HepG2 (cell line): ENCODE data around the gene NELL1. TPM values are rescaled to one million over a fixed set of nuclear protein-coding genes. Genes with fewer than 3 reads are reported as not detected.

Experiments used
- ATAC-seq: fragments of 200-7000 bp; cut with Tn5 transposase; 3 replicates; pipeline ENCODE4 v1.9.1; 2020; ENCODE audit warnings: mild to moderate bottlenecking, moderate library complexity
- BruUV-seq: library from RNA; stranded (reverse); fragments of 400-500 nt; replicated peaks from 2 replicates; lab custom pipeline; 2021; lab: Mats Ljungman, UMichigan
- CTCF ChIA-PET: fragments of 300-600 bp; formaldehyde crosslinking; extraction: SDS; loops from one replicate; lab custom pipeline; 2021; ENCODE audit warnings: low total read pairs, inconsistent platforms, low intra/inter-chr PET ratio; lab: Yijun Ruan, JAX
- POLR2A ChIA-PET: fragments of 350-600 bp; sonication (Branson Sonifier 250); formaldehyde crosslinking; loops from one replicate; lab custom pipeline; 2020; ENCODE audit warnings: antibody characterized with exemption, inconsistent platforms; lab: Yijun Ruan, JAX
- DNase-seq: peaks from one replicate; pipeline ENCODE4 v3.0.0-alpha.2; 2015; ENCODE audit warnings: low spot score
- FAIRE-seq: peaks from 3 replicates; lab custom pipeline; 2011; peaks lifted over from hg19 to GRCh38; lab: Jason Lieb, UNC
- H2AFZ ChIP-seq: one replicate; pipeline ENCODE4 v1.6.1; 2011; ENCODE audit warnings: low read length, inconsistent platforms
- H3K27ac ChIP-seq: fragments of 300-600 bp; 3 replicates; pipeline ENCODE4 v1.8.0; 2011; ENCODE audit warnings: mixed run types, mild to moderate bottlenecking, mixed read lengths, low read length, inconsistent platforms; ENCODE audit not compliant: insufficient read depth; ENCODE audit errors: extremely low read length
- H3K27me3 ChIP-seq, 2 experiments: fragments of 200-600 bp in 1 of 2; 2 replicates in 1 of 2; 3 replicates in 1 of 2; pipeline versions ENCODE4 v1.6.0 to v1.8.0; 2011; ENCODE audit warnings: low read length in 2 of 2, mild to moderate bottlenecking in 2 of 2, moderate library complexity in 2 of 2, inconsistent platforms in 1 of 2; ENCODE audit not compliant: insufficient read depth in 2 of 2, control insufficient read depth in 1 of 2
- H3K36me3 ChIP-seq, 2 experiments: fragments of 200-600 bp in 1 of 2; replicated peaks in 1 of 2; 2 replicates in 1 of 2; 3 replicates in 1 of 2; pipeline versions ENCODE4 v1.5.1 to v1.8.0; 2011; ENCODE audit warnings: low read length in 2 of 2, inconsistent platforms in 1 of 2; ENCODE audit not compliant: insufficient read depth in 2 of 2, control insufficient read depth in 1 of 2
- H3K4me1 ChIP-seq: 2 replicates; pipeline ENCODE4 v1.5.1; 2012; ENCODE audit warnings: low read length, inconsistent platforms; ENCODE audit not compliant: insufficient read depth
- H3K4me2 ChIP-seq: 2 replicates; pipeline ENCODE4 v1.6.0; 2011; ENCODE audit warnings: low read depth, low read length, inconsistent platforms
- H3K4me3 ChIP-seq, 3 experiments: fragments of 200-600 bp in 1 of 3; sonication (generic), shearing (Covaris generic) in 1 of 3; replicated peaks in 1 of 3; 2 replicates each; pipeline ENCODE4 v1.5.1; 2011 to 2016; ENCODE audit warnings: low read length in 3 of 3, inconsistent platforms in 2 of 3, low read depth in 2 of 3, mild to moderate bottlenecking in 2 of 3, control low read depth in 1 of 3, mixed read lengths in 1 of 3; ENCODE audit not compliant: insufficient read depth in 1 of 3
- H3K79me2 ChIP-seq: one replicate; pipeline ENCODE4 v1.6.1; 2011; ENCODE audit warnings: low read length, inconsistent platforms; ENCODE audit not compliant: insufficient read depth
- H3K9ac ChIP-seq: 2 replicates; pipeline ENCODE4 v1.6.0; 2011; ENCODE audit warnings: mild to moderate bottlenecking, low read depth, low read length, inconsistent platforms; ENCODE audit not compliant: insufficient read depth
- H3K9me3 ChIP-seq: 2 replicates; pipeline ENCODE4 v1.5.1; 2012; ENCODE audit warnings: mild to moderate bottlenecking, low read length
- H4K20me1 ChIP-seq: 2 replicates; pipeline ENCODE4 v1.6.0; 2011; ENCODE audit warnings: inconsistent platforms, mild to moderate bottlenecking, low read length, moderate library complexity; ENCODE audit not compliant: insufficient read depth
- E2F5 ChIP-seq: sonication (generic); formaldehyde crosslinking; conservative IDR thresholded peaks from 2 replicates; pipeline ENCODE4 v1.4.0; 2020; ENCODE audit warnings: missing genetic modification reagents
- HNF1B ChIP-seq: sonication (generic); formaldehyde crosslinking; IDR thresholded peaks from 2 replicates; pipeline ENCODE4 v1.5.1; 2020; ENCODE audit warnings: mild to moderate bottlenecking, moderate library complexity, missing genetic modification reagents
- LCORL ChIP-seq, 2 experiments: fragments of 450-650 bp in 1 of 2; sonication (generic) in 1 of 2; formaldehyde crosslinking in 1 of 2; IDR thresholded peaks; 2 replicates each; pipeline versions ENCODE4 v1.5.0 to v1.6.1; 2017 to 2020; ENCODE audit warnings: antibody characterized with exemption in 1 of 2, missing genetic modification reagents in 1 of 2
- MEF2D ChIP-seq: sonication (generic); formaldehyde crosslinking; IDR thresholded peaks from 2 replicates; pipeline ENCODE4 v1.5.1; 2020; ENCODE audit warnings: mild to moderate bottlenecking, missing genetic modification reagents
- MIXL1 ChIP-seq: IDR thresholded peaks from 2 replicates; pipeline ENCODE4 v1.6.1; 2016
- PAWR ChIP-seq: sonication (generic); formaldehyde crosslinking; IDR thresholded peaks from 2 replicates; pipeline ENCODE4 v1.4.0; 2020; ENCODE audit warnings: missing genetic modification reagents, mild to moderate bottlenecking, borderline replicate concordance
- SALL1 ChIP-seq: sonication (generic); formaldehyde crosslinking; IDR thresholded peaks from 2 replicates; pipeline ENCODE4 v1.8.0; 2022; ENCODE audit warnings: mild to moderate bottlenecking, missing genetic modification reagents
- SIN3B ChIP-seq: fragments of 150-350 bp; IDR thresholded peaks from 2 replicates; pipeline ENCODE4 v1.6.1; 2014; ENCODE audit warnings: low read length
- TRIM24 ChIP-seq: sonication (generic); formaldehyde crosslinking; IDR thresholded peaks from 2 replicates; pipeline ENCODE4 v1.8.0; 2022; ENCODE audit warnings: mild to moderate bottlenecking, missing genetic modification reagents
- ZBTB37 ChIP-seq: sonication (generic); formaldehyde crosslinking; IDR thresholded peaks from 2 replicates; pipeline ENCODE4 v1.4.0; 2020; ENCODE audit warnings: mild to moderate bottlenecking, missing genetic modification reagents
- ZFYVE20 ChIP-seq: sonication (generic); formaldehyde crosslinking; IDR thresholded peaks from 2 replicates; pipeline ENCODE4 v1.8.0; 2023; ENCODE audit warnings: low read depth, mild to moderate bottlenecking, moderate library complexity, missing genetic modification reagents, borderline replicate concordance
- ZNF615 ChIP-seq: sonication (generic); formaldehyde crosslinking; IDR thresholded peaks from 2 replicates; pipeline ENCODE4 v1.5.0; 2020; ENCODE audit warnings: mild to moderate bottlenecking, missing genetic modification reagents, borderline replicate concordance
- WGBS: methylation state at CpG from one replicate; pipeline ENCODE4 v1.1.6; 2017; ENCODE audit warnings: low lambda C conversion rate; 5-methylcytosine and 5-hydroxymethylcytosine counted together
- in situ Hi-C: cut with HindIII; loops from 2 replicates; pipeline ENCODE4 v1.10.0; 2017; ENCODE audit warnings: low pct_unique_long_range_greater_than_20kb; ENCODE audit not compliant: extremely low pct_ligation_motif_present
- intact Hi-C: fragments of 100-400 bp; cut with micrococcal nuclease; formaldehyde crosslinking; loops from one replicate; pipeline ENCODE4 v1.10.0; 2022; ENCODE audit not compliant: unreplicated experiment
- polyA plus RNA-seq, 8 experiments: library from polyadenylated mRNA; depleted of rRNA in 3 of 8; stranded (reverse) in 7 of 8; unstranded in 1 of 8; fragments of >200 nt; fragmentation: Illumina TruSeq in 4 of 8; extraction: Trizol in 4 of 8; gene quantifications; 2 replicates each; pipeline versions ENCODE4 v1.2.1 to v1.2.3, GENCODE V29; 2011 to 2016; ENCODE audit warnings: low read depth in 4 of 8, missing spikeins in 1 of 8, mixed read lengths in 1 of 8; ENCODE audit not compliant: insufficient read depth in 1 of 8
- total RNA-seq, 5 experiments: library from RNA; depleted of rRNA; stranded (reverse); fragments of >200 nt; fragmentation: Illumina TruSeq; extraction: Trizol; gene quantifications; 2 replicates each; pipeline ENCODE4 v1.2.3, GENCODE V29; 2016; ENCODE audit warnings: low read depth in 1 of 5
- TF ChIP-seq, protein P1 (sequence below): sonication (generic); formaldehyde crosslinking; conservative IDR thresholded peaks from 2 replicates; pipeline ENCODE4 v1.4.0; 2020; ENCODE audit warnings: missing genetic modification reagents

NELL1 gene
- total and polyA plus RNA-seq, 2 of the 13 experiments (the other 11 are each of a cell fraction or from before 2014, with no cell fraction given): not detected

DNA sequence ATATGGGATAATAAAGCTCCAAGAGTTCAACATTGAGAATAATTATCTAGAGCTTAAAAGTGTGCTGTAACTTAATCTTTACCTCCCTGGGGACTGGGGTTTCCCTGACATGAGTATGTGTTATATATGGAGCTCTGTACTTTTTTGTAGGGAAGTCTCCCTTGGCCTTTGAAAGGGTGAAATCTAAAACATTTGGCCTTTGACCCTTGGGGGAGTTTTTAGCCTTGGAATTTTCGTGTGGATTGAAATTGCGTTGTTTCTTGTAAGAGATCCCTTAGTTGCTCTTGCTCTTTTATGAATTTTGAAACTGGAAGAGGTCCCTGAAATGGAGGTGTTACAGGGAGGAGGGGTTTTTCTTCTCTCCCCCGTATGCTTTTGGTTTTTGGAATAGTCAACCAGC lies 450.0 kb downstream of the NELL1 start:
- DNase-seq: no peak
- ATAC-seq: no peak
- Histone ChIP-seq H3K9ac (no peak overlapping the region), H3K27ac (no peak overlapping the region), H3K79me2 (no peaks in the 10 kb centered on the region), H3K4me1 (no peaks in the 10 kb centered on the region), H3K36me3 (no peaks in the 10 kb centered on the region), H3K4me2 (no peak overlapping the region), H2AFZ (no peak overlapping the region), H3K27me3 (no peaks in the 10 kb centered on the region), H3K9me3 (no peaks in the 10 kb centered on the region), H3K4me3 (no peak overlapping the region), H4K20me1 (no peaks in the 10 kb centered on the region)
- WGBS: 9% methylated on average over 3 of the region's 3 CpGs
- no TSS peak for BruUV-seq
- ChIA-PET POLR2A (no interaction called here), CTCF (no interaction called here)
- TF ChIP-seq E2F5 (CRISPR knock-in tag) (no peak), MEF2D (CRISPR knock-in tag) (no peak), PAWR (CRISPR knock-in tag) (no peak), TRIM24 (no peak), LCORL (IDR thresholded peaks at IDR 0.05) (no peak), LCORL (CRISPR knock-in tag; IDR thresholded peaks at IDR 0.05) (no peak), SIN3B (no peak), SALL1 (CRISPR knock-in tag) (no peak), ZNF615 (no peak), HNF1B (CRISPR knock-in tag) (no peak), ZBTB37 (CRISPR knock-in tag) (no peak), MIXL1 (CRISPR knock-in tag) (no peak), ZFYVE20 (CRISPR knock-in tag) (no peak)
- TF ChIP-seq, protein P1, sequence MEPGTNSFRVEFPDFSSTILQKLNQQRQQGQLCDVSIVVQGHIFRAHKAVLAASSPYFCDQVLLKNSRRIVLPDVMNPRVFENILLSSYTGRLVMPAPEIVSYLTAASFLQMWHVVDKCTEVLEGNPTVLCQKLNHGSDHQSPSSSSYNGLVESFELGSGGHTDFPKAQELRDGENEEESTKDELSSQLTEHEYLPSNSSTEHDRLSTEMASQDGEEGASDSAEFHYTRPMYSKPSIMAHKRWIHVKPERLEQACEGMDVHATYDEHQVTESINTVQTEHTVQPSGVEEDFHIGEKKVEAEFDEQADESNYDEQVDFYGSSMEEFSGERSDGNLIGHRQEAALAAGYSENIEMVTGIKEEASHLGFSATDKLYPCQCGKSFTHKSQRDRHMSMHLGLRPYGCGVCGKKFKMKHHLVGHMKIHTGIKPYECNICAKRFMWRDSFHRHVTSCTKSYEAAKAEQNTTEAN: no peak
- FAIRE-seq: no peak
- intact Hi-C loops: no loop called here
- in situ Hi-C loops: no loop called here
